ENCODE measurements around the gene FRG2B.
"Not testable (repeated sequence)": the region's sequence is repeated elsewhere in the genome, so short reads cannot be mapped to it uniquely, and the experiment has no call there.

The FRG2B gene

GRCh38 chr10:133626695-133627094 lies at the start of gene FRG2B:
FRG2B (minus strand) TSS chr10:133626795; CDS start chr10:133626742, 53 bp downstream.
- not testable (repeated sequence) for DNase-seq

- DNase-seq: not testable (repeated sequence)
Observed at GRCh38 chr10:133667446-133667845, 40.9 kb upstream of the FRG2B start.

- not testable (repeated sequence) for DNase-seq
Observed at GRCh38 chr10:133663544-133664160, 37.1 kb upstream of the FRG2B start.

- not testable (repeated sequence) for DNase-seq
Observed at GRCh38 chr10:133661122-133661521, 34.5 kb upstream of the FRG2B start.

- not testable (repeated sequence) for DNase-seq
Observed at GRCh38 chr10:133660516-133660915, 33.9 kb upstream of the FRG2B start.

- DNase-seq: not testable (repeated sequence)
Observed at GRCh38 chr10:133657276-133657675, 30.7 kb upstream of the FRG2B start.

- DNase-seq: not testable (repeated sequence)
Observed at GRCh38 chr10:133648872-133649455, 22.4 kb upstream of the FRG2B start.

- not testable (repeated sequence) for DNase-seq
Observed at GRCh38 chr10:133647075-133647748, 20.6 kb upstream of the FRG2B start.

GRCh38 chr10:133637846-133638235 lies 11.2 kb upstream of the FRG2B start:
- not testable (repeated sequence) for DNase-seq

- DNase-seq: not testable (repeated sequence)
Observed at GRCh38 chr10:133637202-133637845, 10.7 kb upstream of the FRG2B start.

- not testable (repeated sequence) for DNase-seq
Observed at GRCh38 chr10:133630723-133631249, 4.2 kb upstream of the FRG2B start.

- DNase-seq: not testable (repeated sequence)
Observed at GRCh38 chr10:133622544-133622943, 4.1 kb downstream of the FRG2B start.

- DNase-seq: no peak
Observed at GRCh38 chr10:133618851-133619250, 7.7 kb downstream of the FRG2B start.

- no peak for DNase-seq
Observed at GRCh38 chr10:133617196-133617595, 9.4 kb downstream of the FRG2B start.

GRCh38 chr10:133616371-133617130 lies 10.0 kb downstream of the FRG2B start:
- DNase-seq: no peak

- no peak for DNase-seq
Observed at GRCh38 chr10:133614830-133615580, 11.6 kb downstream of the FRG2B start.

GRCh38 chr10:133613699-133614098 lies 12.9 kb downstream of the FRG2B start:
- no peak for DNase-seq

GRCh38 chr10:133611079-133611478 lies 15.5 kb downstream of the FRG2B start:
- no peak for DNase-seq

GRCh38 chr10:133608855-133609254 lies 17.7 kb downstream of the FRG2B start:
- peak; percentile 1 for DNase-seq

GRCh38 chr10:133603434-133603833 lies 23.2 kb downstream of the FRG2B start:
- DNase-seq: not testable (repeated sequence)

GRCh38 chr10:133600657-133601056 lies 25.9 kb downstream of the FRG2B start:
- no peak for DNase-seq

- not testable (repeated sequence) for DNase-seq
Observed at GRCh38 chr10:133599869-133600268, 26.7 kb downstream of the FRG2B start.
